ENCODE data around the gene SDCCAG8.

Gene SDCCAG8

GRCh38 chr1:243364866-243365265, 109.0 kb downstream of the SDCCAG8 start:
- FAIRE-seq (no peak), DNase-seq (ENCODE audit: extremely low spot score, insufficient read length, low read depth) (no peak)

- DNase-seq (ENCODE audit: extremely low spot score, insufficient read length, low read depth): no peak
- FAIRE-seq: no peak
Measured at GRCh38 chr1:243367314-243367713, 111.5 kb downstream of the SDCCAG8 start.

- DNase-seq (ENCODE audit: extremely low spot score, insufficient read length, low read depth) (no peak), FAIRE-seq (no peak)
Measured at GRCh38 chr1:243374412-243374811, 118.6 kb downstream of the SDCCAG8 start.

- DNase-seq (ENCODE audit: extremely low spot score, insufficient read length, low read depth) (no peak), FAIRE-seq (no peak)
Measured at GRCh38 chr1:243375596-243375995, 119.8 kb downstream of the SDCCAG8 start.

GRCh38 chr1:243378669-243379068, 122.8 kb downstream of the SDCCAG8 start:
- no peak for DNase-seq (ENCODE audit: extremely low spot score, insufficient read length, low read depth)
- no peak for FAIRE-seq

GRCh38 chr1:243379208-243379607, 123.4 kb downstream of the SDCCAG8 start:
- no peak for DNase-seq (ENCODE audit: extremely low spot score, insufficient read length, low read depth)
- FAIRE-seq: no peak

GRCh38 chr1:243379706-243380105, 123.9 kb downstream of the SDCCAG8 start:
- DNase-seq (ENCODE audit: extremely low spot score, insufficient read length, low read depth) (no peak), FAIRE-seq (no peak)

GRCh38 chr1:243388276-243388675, 132.4 kb downstream of the SDCCAG8 start:
- DNase-seq (ENCODE audit: extremely low spot score, insufficient read length, low read depth): no peak
- FAIRE-seq: no peak

GRCh38 chr1:243390162-243390791, 134.4 kb downstream of the SDCCAG8 start:
- DNase-seq (ENCODE audit: extremely low spot score, insufficient read length, low read depth): no peak
- no peak for FAIRE-seq

- DNase-seq (ENCODE audit: extremely low spot score, insufficient read length, low read depth) (no peak), FAIRE-seq (no peak)
Measured at GRCh38 chr1:243391355-243391754, 135.5 kb downstream of the SDCCAG8 start.

GRCh38 chr1:243393096-243393495, 137.3 kb downstream of the SDCCAG8 start:
- DNase-seq (ENCODE audit: extremely low spot score, insufficient read length, low read depth) (no peak), FAIRE-seq (no peak)

- FAIRE-seq: no peak
Measured at GRCh38 chr1:243394066-243394465, 138.2 kb downstream of the SDCCAG8 start.

GRCh38 chr1:243394601-243395464, 139.0 kb downstream of the SDCCAG8 start:
- no peak for FAIRE-seq
- no peak for DNase-seq (ENCODE audit: extremely low spot score, insufficient read length, low read depth)

More at GRCh38 chr1:243394066-243394465, 138.2 kb downstream of the SDCCAG8 start:
- DNase-seq (ENCODE audit: extremely low spot score, insufficient read length, low read depth): no peak

- DNase-seq (ENCODE audit: extremely low spot score, insufficient read length, low read depth): no peak
- FAIRE-seq: no peak
Measured at GRCh38 chr1:243396424-243396823, 140.6 kb downstream of the SDCCAG8 start.

GRCh38 chr1:243396876-243397275, 141.0 kb downstream of the SDCCAG8 start:
- DNase-seq (ENCODE audit: extremely low spot score, insufficient read length, low read depth): no peak
- FAIRE-seq: no peak

GRCh38 chr1:243397613-243398321, 141.9 kb downstream of the SDCCAG8 start:
- DNase-seq (ENCODE audit: extremely low spot score, insufficient read length, low read depth) (no peak), FAIRE-seq (peak; percentile 18)

- no peak for DNase-seq (ENCODE audit: extremely low spot score, insufficient read length, low read depth)
- FAIRE-seq: no peak
Measured at GRCh38 chr1:243399561-243400155, 143.8 kb downstream of the SDCCAG8 start.

GRCh38 chr1:243402868-243403267, 147.0 kb downstream of the SDCCAG8 start:
- no peak for DNase-seq (ENCODE audit: extremely low spot score, insufficient read length, low read depth)

GRCh38 chr1:243406424-243406823, 150.6 kb downstream of the SDCCAG8 start:
- DNase-seq (ENCODE audit: extremely low spot score, insufficient read length, low read depth) (no peak), FAIRE-seq (no peak)

More at GRCh38 chr1:243402868-243403267, 147.0 kb downstream of the SDCCAG8 start:
- FAIRE-seq: no peak

- DNase-seq (ENCODE audit: extremely low spot score, insufficient read length, low read depth) (no peak), FAIRE-seq (no peak)
Measured at GRCh38 chr1:243407284-243408018, 151.6 kb downstream of the SDCCAG8 start.

Data from GM18507 (cell line).